Measurements from ENCODE around the gene FILIP1.

DNA sequence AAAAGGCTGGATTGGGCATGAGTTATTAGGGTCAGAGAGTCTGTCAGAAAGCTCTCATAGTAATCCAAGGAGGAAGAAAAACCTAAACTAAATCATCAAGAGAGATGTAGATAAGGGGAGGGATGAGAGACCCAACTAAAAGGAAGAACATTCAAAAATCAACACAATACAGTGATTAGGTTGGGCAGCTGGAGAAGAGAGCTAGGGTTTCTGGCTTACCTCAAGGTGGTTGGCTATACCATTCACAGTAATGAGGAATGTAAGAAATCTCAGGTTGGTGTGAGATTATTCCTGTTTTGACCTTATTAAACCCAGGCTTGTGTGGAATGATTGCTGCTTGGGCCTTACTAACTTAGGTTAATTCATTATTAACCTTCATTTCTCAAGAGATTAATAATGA lies 243.8 kb downstream of the FILIP1 start:
- TF ChIP-seq, protein P1, sequence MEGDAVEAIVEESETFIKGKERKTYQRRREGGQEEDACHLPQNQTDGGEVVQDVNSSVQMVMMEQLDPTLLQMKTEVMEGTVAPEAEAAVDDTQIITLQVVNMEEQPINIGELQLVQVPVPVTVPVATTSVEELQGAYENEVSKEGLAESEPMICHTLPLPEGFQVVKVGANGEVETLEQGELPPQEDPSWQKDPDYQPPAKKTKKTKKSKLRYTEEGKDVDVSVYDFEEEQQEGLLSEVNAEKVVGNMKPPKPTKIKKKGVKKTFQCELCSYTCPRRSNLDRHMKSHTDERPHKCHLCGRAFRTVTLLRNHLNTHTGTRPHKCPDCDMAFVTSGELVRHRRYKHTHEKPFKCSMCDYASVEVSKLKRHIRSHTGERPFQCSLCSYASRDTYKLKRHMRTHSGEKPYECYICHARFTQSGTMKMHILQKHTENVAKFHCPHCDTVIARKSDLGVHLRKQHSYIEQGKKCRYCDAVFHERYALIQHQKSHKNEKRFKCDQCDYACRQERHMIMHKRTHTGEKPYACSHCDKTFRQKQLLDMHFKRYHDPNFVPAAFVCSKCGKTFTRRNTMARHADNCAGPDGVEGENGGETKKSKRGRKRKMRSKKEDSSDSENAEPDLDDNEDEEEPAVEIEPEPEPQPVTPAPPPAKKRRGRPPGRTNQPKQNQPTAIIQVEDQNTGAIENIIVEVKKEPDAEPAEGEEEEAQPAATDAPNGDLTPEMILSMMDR (IDR thresholded peaks at IDR 0.05; ENCODE audit: low read depth, low read length): no peak
- TF ChIP-seq EZH2phosphoT487 (IDR thresholded peaks at IDR 0.05; ENCODE audit: low read depth): no peak

All from OCI-LY3 (cell line).